Fibroblast of the aortic adventitia (primary cell): ENCODE measurements around the gene GPAT3. TPM values are rescaled to one million over a fixed set of nuclear protein-coding genes. Genes with fewer than 3 reads are reported as not detected.

Experiments
- DNase-seq: peaks from one replicate; pipeline ENCODE4 v3.0.0-alpha.2; 2010; ENCODE audit warnings: low read depth
- H3K4me3 ChIP-seq: 2 replicates; pipeline ENCODE4 v1.5.1; 2011; ENCODE audit warnings: low read depth, mild to moderate bottlenecking, control low read depth, low read length, moderate library complexity
- small RNA-seq: library from RNA; depleted of rRNA; stranded (forward); fragments of <200 nt; gene quantifications from one replicate; pipeline ENCODE3, GENCODE V24; 2012
- total RNA-seq: library from RNA; depleted of rRNA; stranded (reverse); fragments of >200 nt; gene quantifications from 2 replicates; pipeline ENCODE4 v1.2.3, GENCODE V29; 2012; ENCODE audit warnings: low replicate concordance
- TF ChIP-seq, protein P1 (sequence below): IDR thresholded peaks from 2 replicates; pipeline ENCODE4 v1.5.1; 2011; ENCODE audit warnings: mild to moderate bottlenecking, low read length, control low read depth, inconsistent platforms; ENCODE audit not compliant: insufficient read depth

Gene GPAT3
- total RNA-seq, 1 donor: 10.7 TPM

DNA sequence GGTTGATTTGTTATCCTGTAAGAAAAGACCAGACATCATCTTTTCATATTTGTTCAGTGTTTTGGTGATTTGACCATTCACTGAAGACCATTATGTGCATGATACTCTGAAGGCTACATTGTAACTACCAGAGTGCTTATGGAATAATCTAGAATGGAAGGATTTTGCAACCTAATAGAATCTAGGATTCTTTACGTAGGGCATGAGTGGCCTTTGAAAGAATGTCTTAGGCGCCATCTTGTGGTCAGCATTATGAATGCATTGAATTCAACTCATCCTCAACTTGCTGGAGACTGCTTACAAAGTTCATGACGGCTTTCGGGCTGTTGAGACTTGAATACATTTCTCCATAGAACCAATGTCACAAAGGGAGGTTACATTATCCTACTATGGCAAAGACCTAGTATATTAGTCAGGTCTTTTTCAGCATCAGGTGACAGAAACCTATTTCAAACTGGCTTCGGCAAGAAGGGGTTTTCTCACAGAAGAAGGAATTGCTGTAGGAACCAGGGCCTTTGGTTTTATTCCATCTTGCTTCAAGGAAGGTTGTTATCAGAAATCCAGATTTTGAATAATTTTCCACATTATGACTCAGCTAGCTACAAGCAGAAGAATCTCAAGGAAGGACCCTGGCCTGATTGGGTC, 104.1 kb downstream of the GPAT3 start:
- H3K4me3 ChIP-seq: no peak overlapping the region
- DNase-seq: peak; percentile 92
- TF ChIP-seq, protein P1, sequence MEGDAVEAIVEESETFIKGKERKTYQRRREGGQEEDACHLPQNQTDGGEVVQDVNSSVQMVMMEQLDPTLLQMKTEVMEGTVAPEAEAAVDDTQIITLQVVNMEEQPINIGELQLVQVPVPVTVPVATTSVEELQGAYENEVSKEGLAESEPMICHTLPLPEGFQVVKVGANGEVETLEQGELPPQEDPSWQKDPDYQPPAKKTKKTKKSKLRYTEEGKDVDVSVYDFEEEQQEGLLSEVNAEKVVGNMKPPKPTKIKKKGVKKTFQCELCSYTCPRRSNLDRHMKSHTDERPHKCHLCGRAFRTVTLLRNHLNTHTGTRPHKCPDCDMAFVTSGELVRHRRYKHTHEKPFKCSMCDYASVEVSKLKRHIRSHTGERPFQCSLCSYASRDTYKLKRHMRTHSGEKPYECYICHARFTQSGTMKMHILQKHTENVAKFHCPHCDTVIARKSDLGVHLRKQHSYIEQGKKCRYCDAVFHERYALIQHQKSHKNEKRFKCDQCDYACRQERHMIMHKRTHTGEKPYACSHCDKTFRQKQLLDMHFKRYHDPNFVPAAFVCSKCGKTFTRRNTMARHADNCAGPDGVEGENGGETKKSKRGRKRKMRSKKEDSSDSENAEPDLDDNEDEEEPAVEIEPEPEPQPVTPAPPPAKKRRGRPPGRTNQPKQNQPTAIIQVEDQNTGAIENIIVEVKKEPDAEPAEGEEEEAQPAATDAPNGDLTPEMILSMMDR: peak; percentile 72

DNA sequence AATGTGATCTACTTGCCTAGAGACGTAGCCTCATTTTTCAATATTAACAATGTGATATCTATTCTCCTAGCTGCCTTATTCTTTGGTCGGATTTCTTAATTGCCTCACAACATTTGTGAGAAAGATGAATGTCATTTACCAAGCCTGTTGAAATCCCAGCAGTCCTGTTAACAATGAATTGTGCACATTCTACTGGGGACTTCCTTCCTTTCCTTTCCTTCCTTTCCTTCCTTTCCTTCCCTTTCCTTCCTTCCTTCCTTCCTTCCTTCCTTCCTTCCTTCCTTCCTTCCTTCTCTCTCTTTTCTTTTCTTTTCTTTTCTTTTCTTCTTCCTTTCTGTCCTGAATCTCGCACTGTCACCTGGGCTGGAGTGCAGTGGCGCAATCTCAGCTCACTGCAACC, 107.1 kb downstream of the GPAT3 start:
- no peak for DNase-seq
- H3K4me3 ChIP-seq: no peak overlapping the region
- TF ChIP-seq, protein P1: no peak

DNA sequence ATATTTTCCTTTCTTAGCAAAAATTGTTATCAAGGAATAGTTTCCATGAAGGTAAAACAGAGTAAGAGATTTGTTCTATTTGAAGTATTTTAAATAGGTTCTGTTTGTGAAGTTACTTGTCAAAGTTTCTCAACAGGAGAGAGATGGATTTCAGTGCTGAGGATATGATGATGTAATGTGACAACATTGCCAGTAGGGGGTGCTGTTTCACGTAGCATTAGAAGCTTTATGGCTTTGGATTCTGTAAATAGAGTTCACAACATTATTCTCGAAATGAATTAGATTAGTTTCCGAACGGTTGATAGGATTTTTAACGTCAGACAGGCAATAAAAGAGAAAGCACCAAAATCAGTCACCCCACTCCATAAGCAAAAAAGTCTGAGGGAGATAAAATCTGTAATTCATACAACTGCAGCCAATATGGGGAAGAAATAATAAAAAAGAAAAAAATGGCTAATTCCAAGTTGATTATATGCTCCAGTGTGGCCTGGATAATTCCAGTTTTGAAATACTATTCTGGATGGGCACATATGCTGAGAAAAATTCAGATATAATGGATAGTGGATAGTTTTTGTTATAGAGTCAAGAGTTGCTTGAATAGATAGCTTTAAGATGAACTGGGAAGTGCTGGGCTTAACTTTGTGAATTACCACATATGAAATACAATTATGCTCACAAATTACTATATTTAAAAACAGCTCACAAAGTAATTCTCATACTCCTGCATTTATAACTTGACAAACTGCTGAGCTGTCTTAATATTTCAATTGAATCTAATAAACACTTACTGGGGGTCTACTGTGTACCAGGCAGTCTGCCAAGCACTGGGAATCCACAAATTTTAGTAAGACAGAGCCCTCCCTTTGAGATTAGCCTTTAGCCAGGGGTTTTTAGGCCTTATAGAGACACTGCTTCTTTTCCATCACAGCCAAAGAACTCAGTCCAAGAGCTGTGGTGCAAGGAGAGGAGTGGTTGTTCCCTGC, 109.1 kb downstream of the GPAT3 start:
- DNase-seq: peak; percentile 80
- TF ChIP-seq, protein P1: peak; percentile 77

DNA sequence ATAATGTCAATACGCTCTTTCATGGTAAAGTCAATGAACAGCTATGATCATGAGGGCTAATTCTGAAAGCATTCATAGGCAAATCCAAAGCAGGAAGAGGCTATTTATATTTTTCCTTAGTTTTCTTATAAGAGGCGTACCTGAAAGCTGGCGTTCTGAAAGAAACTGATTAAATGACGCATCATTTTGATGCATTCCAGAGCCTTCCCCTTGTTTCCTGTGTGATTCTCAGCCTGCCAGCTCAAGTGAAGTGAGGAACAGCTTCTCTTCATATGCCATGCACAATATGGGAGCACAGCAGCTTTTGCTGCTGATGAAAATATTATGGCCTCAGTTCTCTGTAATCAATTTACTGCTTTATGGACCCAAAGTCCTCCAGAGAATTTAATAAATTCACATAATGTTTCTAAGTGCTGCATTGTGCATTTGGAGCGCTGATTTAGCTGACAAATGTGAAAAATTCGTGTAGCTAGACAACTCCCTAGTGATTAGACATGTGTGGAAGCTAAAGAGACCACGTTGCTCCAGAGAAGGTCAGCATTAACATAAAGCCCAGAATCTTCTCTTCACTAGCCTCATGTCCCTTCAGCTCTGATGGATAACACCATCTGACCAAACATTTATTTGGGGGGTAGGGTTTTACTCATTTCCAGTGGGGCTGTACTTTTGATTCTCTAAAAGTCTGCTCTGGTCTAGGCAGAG, 110.8 kb downstream of the GPAT3 start:
- TF ChIP-seq, protein P1: no peak
- no peak overlapping the region for H3K4me3 ChIP-seq
- DNase-seq: no peak

More for the DNA sequence above, 109.1 kb downstream of the GPAT3 start:
- H3K4me3 ChIP-seq: no peak overlapping the region

DNA sequence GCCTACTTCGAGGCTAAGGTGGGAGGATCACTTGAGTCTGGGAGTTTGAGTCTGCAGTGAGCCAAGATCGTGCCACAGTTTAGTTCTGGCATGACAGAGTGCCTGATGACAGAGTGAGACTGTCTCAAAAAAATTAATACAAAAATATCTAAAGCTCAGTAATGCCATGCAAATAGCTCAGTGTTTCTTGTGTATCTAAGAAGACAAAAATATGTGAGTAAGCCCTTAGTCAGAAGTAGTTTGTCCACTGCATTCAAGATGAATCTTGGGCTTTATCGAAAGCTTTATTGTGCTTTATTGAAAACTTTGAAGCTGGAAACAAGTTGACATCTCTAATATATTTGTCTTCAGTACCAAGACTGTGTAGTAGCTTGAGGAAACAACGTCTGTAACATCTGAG, 115.9 kb downstream of the GPAT3 start:
- TF ChIP-seq, protein P1: no peak
- H3K4me3 ChIP-seq: no peak overlapping the region
- DNase-seq: no peak

Small RNA genes within 50 kb of the gene (small RNA-seq; reads per million reads assigned to genes)
- not detected for gene RF00019

Other genes starting within 250 kb of the GPAT3 start
- 0.27 and 2.7 TPM in 2 replicates for gene HPSE, start 201.3 kb upstream of the GPAT3 start, total RNA-seq
- 18.0 and 44.8 TPM in 2 replicates for gene HELQ, start 80.3 kb upstream of the GPAT3 start, total RNA-seq
- 8.7 and 26.1 TPM in 2 replicates for gene MRPS18C, start 80.0 kb upstream of the GPAT3 start, total RNA-seq
- gene ABRAXAS1, start 51.0 kb upstream of the GPAT3 start, total RNA-seq: 14.8 and 27.3 TPM in 2 replicates